ENCODE measurements around the gene ZSWIM1. TPM values are rescaled to one million over a fixed set of nuclear protein-coding genes. Genes with fewer than 3 reads are reported as not detected.

The ZSWIM1 gene
- total and polyA plus RNA-seq, 2 donors (not counting 3 experiments of a cell fraction or from before 2014, with no cell fraction given) = 8.5 to 10.0 TPM

DNA sequence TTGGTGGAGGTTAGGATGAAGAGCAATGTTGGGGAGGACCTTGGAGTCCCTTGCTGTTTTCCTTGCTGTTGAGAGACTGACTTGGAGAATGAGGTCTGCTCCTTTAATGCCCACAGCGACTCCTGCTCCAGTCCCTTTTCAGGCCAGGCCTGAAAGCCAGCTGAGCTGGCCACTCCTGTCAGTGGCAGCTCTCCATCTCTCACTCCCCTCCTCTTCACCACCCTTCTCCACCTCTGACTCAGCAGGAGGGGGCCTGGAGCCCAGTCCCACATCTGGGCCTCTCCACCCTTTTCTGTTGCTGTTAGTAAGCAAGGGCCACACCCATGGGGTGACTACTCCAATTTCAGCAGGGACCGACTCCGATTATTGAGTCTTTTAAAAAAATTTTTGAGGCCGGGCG lies 45.2 kb upstream of the ZSWIM1 start:
- no peaks in the 10 kb centered on the region for H3K9me1 ChIP-seq (replicated peaks; ENCODE audit: control insufficient read depth, extremely low read depth, insufficient read depth, low read length)
- no peak overlapping the region for H3K4me3 ChIP-seq (replicated peaks in 1 of 3; ENCODE audit: insufficient read depth in 1 of 3, low read depth in 1 of 3, low read length in 3 of 3)
- no TSS peak for BruUV-seq (replicated peaks)
- no peak overlapping the region for H2AFZ ChIP-seq (ENCODE audit: low read depth, low read length)
- DNase-seq (ENCODE audit: low read depth, low spot score) (no peak), FAIRE-seq (no peak)
- no peak overlapping the region for H3K27ac ChIP-seq (ENCODE audit: insufficient read depth, low read depth, low read length)
- H4K20me1 ChIP-seq (replicated peaks; ENCODE audit: control insufficient read depth, extremely low read depth, insufficient read depth, low read length) = no peaks in the 10 kb centered on the region
- no peaks in the 10 kb centered on the region for H3K27me3 ChIP-seq (ENCODE audit: control insufficient read depth in 2 of 2, insufficient read depth in 2 of 2, low read length in 2 of 2)
- TF ChIP-seq CTCF (IDR thresholded peaks at IDR 0.05; ENCODE audit: extremely low read depth in 1 of 2, insufficient read depth in 1 of 2, low read depth in 1 of 2, low read length in 2 of 2) (no peak), MAX (IDR thresholded peaks at IDR 0.05; ENCODE audit: insufficient read depth, insufficient read length) (no peak), MYC (IDR thresholded peaks at IDR 0.05; ENCODE audit: low read depth, low read length) (no peak), EZH2 (IDR thresholded peaks at IDR 0.05; ENCODE audit: borderline replicate concordance, low read depth, low read length, severe bottlenecking) (no peak), JUN (IDR thresholded peaks at IDR 0.05; ENCODE audit: borderline replicate concordance, insufficient read depth, insufficient read length, low read depth) (no peak), POLR2A (IDR thresholded peaks at IDR 0.05; ENCODE audit: low read depth, low read length) (no peak), GATA2 (IDR thresholded peaks at IDR 0.05; ENCODE audit: insufficient read depth, insufficient read length, low read depth, low read length) (no peak), POLR2AphosphoS5 (IDR thresholded peaks at IDR 0.05; ENCODE audit: insufficient read depth, low read depth, low read length) (no peak), FOS (IDR thresholded peaks at IDR 0.05; ENCODE audit: borderline replicate concordance, insufficient read depth, low read length) (no peak)
- ChIA-PET CTCF (no interaction called here), POLR2A (no interaction called here)
- peaks cover 20% of the 10 kb centered on the region for H3K4me1 ChIP-seq (ENCODE audit: control insufficient read depth, extremely low read depth, insufficient read depth, low read length)
- no peak overlapping the region for H3K9ac ChIP-seq (replicated peaks; ENCODE audit: extremely low read depth, insufficient read depth, low read length)
- no peaks in the 10 kb centered on the region for H3K9me3 ChIP-seq (replicated peaks; ENCODE audit: control insufficient read depth, insufficient read depth, low read length)
- H3K79me2 ChIP-seq (ENCODE audit: control insufficient read depth, insufficient read depth, low read length) = no peaks in the 10 kb centered on the region
- no peak overlapping the region for H3K4me2 ChIP-seq (ENCODE audit: insufficient read depth, low read length)
- dilution Hi-C loops (cut with MboI; ENCODE audit: extremely low pct_ligation_motif_present, low sequenced_read_pairs) = no loop called here
- peaks cover 0 to 6% of the 10 kb centered on the region in 2 experiments for H3K36me3 ChIP-seq (ENCODE audit: control insufficient read depth in 2 of 2, extremely low read depth in 1 of 2, insufficient read depth in 2 of 2, low read length in 2 of 2)
- intact Hi-C loops (cut with micrococcal nuclease) = loop anchor here (2.0 kb wide), 1 partner anchor 55 kb away; the partner anchor contains the start of genes CTSA and NEURL2

Measured in endothelial cell of umbilical vein (primary cell).